Measurements from ENCODE around the gene OCSTAMP. TPM values are rescaled to one million over a fixed set of nuclear protein-coding genes. Genes with fewer than 3 reads are reported as not detected.

The OCSTAMP gene
- total RNA-seq, 1 experiment from 2014 or later = not detected

DNA sequence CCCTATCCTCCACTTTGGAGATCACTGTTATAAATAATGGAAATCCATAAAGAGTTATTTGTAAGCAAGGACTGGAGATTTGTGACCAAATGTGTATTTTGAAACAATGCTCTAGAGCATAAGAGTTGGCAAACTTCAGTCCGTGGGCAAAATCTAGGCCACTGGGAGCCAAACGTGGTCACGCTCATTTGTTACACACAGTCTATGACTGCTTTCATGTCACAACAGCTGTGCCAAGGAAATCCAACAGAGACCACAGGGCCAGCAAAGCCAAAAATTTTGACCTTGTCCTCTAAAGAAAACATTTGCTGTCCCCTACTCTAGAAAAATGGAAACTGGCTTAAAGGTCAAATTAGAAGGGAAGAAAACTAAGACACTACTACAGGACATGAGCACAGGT lies 44.9 kb downstream of the OCSTAMP start:
- intact Hi-C loops (cut with micrococcal nuclease; ENCODE audit: unreplicated experiment) = no loop called here
- no peaks in the 10 kb centered on the region for H3K4me1 ChIP-seq
- TF ChIP-seq, protein P1, sequence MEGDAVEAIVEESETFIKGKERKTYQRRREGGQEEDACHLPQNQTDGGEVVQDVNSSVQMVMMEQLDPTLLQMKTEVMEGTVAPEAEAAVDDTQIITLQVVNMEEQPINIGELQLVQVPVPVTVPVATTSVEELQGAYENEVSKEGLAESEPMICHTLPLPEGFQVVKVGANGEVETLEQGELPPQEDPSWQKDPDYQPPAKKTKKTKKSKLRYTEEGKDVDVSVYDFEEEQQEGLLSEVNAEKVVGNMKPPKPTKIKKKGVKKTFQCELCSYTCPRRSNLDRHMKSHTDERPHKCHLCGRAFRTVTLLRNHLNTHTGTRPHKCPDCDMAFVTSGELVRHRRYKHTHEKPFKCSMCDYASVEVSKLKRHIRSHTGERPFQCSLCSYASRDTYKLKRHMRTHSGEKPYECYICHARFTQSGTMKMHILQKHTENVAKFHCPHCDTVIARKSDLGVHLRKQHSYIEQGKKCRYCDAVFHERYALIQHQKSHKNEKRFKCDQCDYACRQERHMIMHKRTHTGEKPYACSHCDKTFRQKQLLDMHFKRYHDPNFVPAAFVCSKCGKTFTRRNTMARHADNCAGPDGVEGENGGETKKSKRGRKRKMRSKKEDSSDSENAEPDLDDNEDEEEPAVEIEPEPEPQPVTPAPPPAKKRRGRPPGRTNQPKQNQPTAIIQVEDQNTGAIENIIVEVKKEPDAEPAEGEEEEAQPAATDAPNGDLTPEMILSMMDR (IDR thresholded peaks at IDR 0.05; ENCODE audit: insufficient read depth in 1 of 2, low read depth in 1 of 2, low read length in 1 of 2, severe bottlenecking in 1 of 2, unreplicated experiment in 1 of 2) = no peak
- no peaks in the 10 kb centered on the region for H3K27me3 ChIP-seq (replicated peaks; ENCODE audit: control insufficient read depth, insufficient read depth, low read length)
- no TSS peak for BruUV-seq (replicated peaks)
- POLR2A ChIA-PET = no interaction called here
- CTCF ChIA-PET = no interaction called here
- no peak overlapping the region for H3K27ac Mint-ChIP-seq (ENCODE audit: unreplicated experiment)
- no peaks in the 10 kb centered on the region for H3K36me3 Mint-ChIP-seq (ENCODE audit: insufficient read depth, unreplicated experiment)
- H3K36me3 ChIP-seq (ENCODE audit: control insufficient read depth, insufficient read depth, low read length) = no peaks in the 10 kb centered on the region
- peaks cover 33% of the 10 kb centered on the region for H3K27me3 Mint-ChIP-seq (ENCODE audit: insufficient read depth, unreplicated experiment)
- no peak overlapping the region for H3K4me3 Mint-ChIP-seq (ENCODE audit: unreplicated experiment)
- H3K9me3 Mint-ChIP-seq (ENCODE audit: unreplicated experiment) = peaks cover 27% of the 10 kb centered on the region
- no peak for DNase-seq
- no peaks in the 10 kb centered on the region for H3K4me1 Mint-ChIP-seq (ENCODE audit: low read depth, unreplicated experiment)
- peaks cover 25% of the 10 kb centered on the region for H3K9me3 ChIP-seq
- H3K4me3 ChIP-seq (ENCODE audit: low read depth, low read length) = no peak overlapping the region

DNA sequence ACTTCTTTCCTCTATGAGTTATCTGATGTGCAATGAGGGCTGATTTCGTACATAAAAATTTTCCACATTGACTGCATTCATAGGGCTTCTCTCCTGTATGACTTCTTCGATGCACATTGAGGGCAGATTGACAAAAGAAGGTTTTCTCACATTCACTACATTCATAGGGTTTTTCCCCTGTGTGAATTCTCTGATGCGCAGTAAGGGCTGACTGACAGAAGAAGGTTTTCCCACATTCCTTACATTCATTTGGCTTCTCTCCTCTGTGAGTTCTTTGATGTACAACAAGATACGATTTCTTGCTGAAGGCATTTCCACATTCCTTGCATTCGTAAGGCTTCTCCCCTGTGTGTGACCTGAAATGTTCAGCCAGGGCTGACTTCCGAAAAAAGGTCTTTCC lies 48.5 kb downstream of the OCSTAMP start:
- Mint-ChIP-seq H3K4me3 (ENCODE audit: unreplicated experiment) (no peak overlapping the region), H3K36me3 (ENCODE audit: insufficient read depth, unreplicated experiment) (no peaks in the 10 kb centered on the region), H3K27me3 (ENCODE audit: insufficient read depth, unreplicated experiment) (peaks cover 25% of the 10 kb centered on the region), H3K9me3 (ENCODE audit: unreplicated experiment) (peaks cover 27% of the 10 kb centered on the region), H3K27ac (ENCODE audit: unreplicated experiment) (no peak overlapping the region), H3K4me1 (ENCODE audit: low read depth, unreplicated experiment) (no peaks in the 10 kb centered on the region)
- BruUV-seq (replicated peaks) = no TSS peak
- CTCF ChIA-PET = no interaction called here
- Histone ChIP-seq H3K4me1 (no peaks in the 10 kb centered on the region), H3K27me3 (replicated peaks; ENCODE audit: control insufficient read depth, insufficient read depth, low read length) (no peaks in the 10 kb centered on the region), H3K36me3 (ENCODE audit: control insufficient read depth, insufficient read depth, low read length) (no peaks in the 10 kb centered on the region), H3K4me3 (ENCODE audit: low read depth, low read length) (no peak overlapping the region), H3K9me3 (peaks cover 38% of the 10 kb centered on the region)
- no peak for DNase-seq
- TF ChIP-seq, protein P1 (IDR thresholded peaks at IDR 0.05; ENCODE audit: insufficient read depth in 1 of 2, low read depth in 1 of 2, low read length in 1 of 2, severe bottlenecking in 1 of 2, unreplicated experiment in 1 of 2) = no peak
- intact Hi-C loops (cut with micrococcal nuclease; ENCODE audit: unreplicated experiment) = no loop called here
- POLR2A ChIA-PET = no interaction called here

DNA sequence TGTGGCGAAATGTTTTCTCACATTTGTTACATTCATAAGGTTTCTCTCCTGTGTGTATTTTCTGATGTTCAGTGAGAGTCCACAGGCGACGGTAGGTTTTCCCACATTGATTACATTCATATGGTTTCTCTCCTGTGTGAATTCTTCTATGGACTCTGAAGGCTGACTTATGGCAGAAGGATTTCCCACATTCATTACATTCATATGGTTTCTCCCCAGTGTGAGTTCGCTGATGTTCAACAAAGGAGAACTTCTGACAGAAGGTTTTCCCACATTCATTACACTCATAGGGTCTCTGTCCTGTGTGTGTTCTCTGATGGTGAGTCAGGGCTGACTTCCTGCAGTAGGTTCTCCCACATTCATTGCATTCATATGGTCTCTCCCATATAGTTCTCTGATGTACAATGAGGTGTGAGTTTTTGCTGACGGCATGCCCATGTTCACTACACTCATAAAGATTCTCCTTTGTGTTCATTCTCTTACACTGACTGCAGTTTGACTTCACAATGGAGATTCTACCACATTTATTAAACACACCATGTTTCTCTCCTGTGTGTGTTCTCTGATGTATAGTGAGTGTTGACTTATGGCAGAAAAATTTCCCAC lies 49.0 kb downstream of the OCSTAMP start:
- Histone ChIP-seq H3K27me3 (replicated peaks; ENCODE audit: control insufficient read depth, insufficient read depth, low read length) (no peaks in the 10 kb centered on the region), H3K36me3 (ENCODE audit: control insufficient read depth, insufficient read depth, low read length) (no peaks in the 10 kb centered on the region), H3K4me1 (no peaks in the 10 kb centered on the region), H3K4me3 (ENCODE audit: low read depth, low read length) (no peak overlapping the region), H3K9me3 (peaks cover 38% of the 10 kb centered on the region)
- Mint-ChIP-seq H3K9me3 (ENCODE audit: unreplicated experiment) (peaks cover 27% of the 10 kb centered on the region), H3K4me3 (ENCODE audit: unreplicated experiment) (no peak overlapping the region), H3K27me3 (ENCODE audit: insufficient read depth, unreplicated experiment) (peaks cover 27% of the 10 kb centered on the region), H3K36me3 (ENCODE audit: insufficient read depth, unreplicated experiment) (no peaks in the 10 kb centered on the region), H3K27ac (ENCODE audit: unreplicated experiment) (no peak overlapping the region), H3K4me1 (ENCODE audit: low read depth, unreplicated experiment) (no peaks in the 10 kb centered on the region)
- intact Hi-C loops (cut with micrococcal nuclease; ENCODE audit: unreplicated experiment) = no loop called here
- TF ChIP-seq, protein P1 (IDR thresholded peaks at IDR 0.05; ENCODE audit: insufficient read depth in 1 of 2, low read depth in 1 of 2, low read length in 1 of 2, severe bottlenecking in 1 of 2, unreplicated experiment in 1 of 2) = no peak
- POLR2A ChIA-PET = no interaction called here
- DNase-seq = no peak
- CTCF ChIA-PET = no interaction called here
- BruUV-seq (replicated peaks) = no TSS peak

Measured in Caco-2 (cell line).